Activated effector memory CD4-positive, alpha-beta T cell treated with Interleukin-2 at 50 U/mL for 16 hours (primary cell): Measurements from ENCODE around the gene PRKD1.
"Not testable (repeated sequence)": the region's sequence is repeated elsewhere in the genome, so short reads cannot be mapped to it uniquely, and the experiment has no call there.

Experiments used
- DNase-seq: peaks from one replicate; pipeline ENCODE4 v3.0.0-alpha.2; 2020

PRKD1 gene

DNA sequence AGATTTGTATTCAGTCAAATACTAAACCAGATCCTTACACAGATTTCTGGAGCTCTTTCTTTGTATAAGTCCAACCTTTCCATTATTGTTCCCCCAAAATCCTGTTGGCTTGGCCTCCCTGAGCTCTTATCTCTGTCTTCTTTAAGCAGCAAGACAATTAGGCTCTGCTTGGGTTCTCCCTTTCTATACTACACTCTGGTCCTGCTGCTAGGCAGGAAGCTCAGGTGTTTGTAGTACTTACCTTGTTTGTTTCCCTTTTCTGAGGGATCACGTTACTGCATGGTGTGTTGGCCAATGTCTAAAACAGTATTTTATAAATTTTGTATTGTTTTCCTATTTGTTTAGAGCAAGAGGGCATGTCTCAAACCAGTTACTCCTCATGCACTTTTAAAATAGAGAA, 192.9 kb downstream of the PRKD1 start:
- no peak for DNase-seq

- not testable (repeated sequence) for DNase-seq
These were observed 200.9 kb downstream of the PRKD1 start for GRCh38 chr14:29726560-29727331.

- DNase-seq, result no peak
These were observed 202.7 kb downstream of the PRKD1 start for GRCh38 chr14:29724991-29725390.

DNA sequence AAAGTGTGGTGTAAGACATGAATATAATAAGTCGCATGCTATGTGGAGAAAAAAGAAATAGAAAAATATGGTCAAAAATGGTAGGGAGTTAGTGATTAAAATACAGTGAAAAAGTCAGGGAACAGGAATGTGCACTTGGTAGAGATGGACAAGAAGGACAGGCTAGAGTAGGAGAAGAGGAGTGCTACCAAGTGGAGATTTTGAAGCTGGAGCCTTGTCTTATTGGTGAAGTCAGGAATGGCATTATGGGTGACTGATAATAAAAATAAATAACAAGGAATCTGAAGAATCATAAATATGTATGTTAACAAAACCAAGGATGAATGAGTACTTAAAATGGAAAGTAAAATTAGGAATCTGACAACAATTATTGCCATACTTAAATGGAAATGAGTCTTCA, 204.8 kb downstream of the PRKD1 start:
- DNase-seq, result no peak

DNA sequence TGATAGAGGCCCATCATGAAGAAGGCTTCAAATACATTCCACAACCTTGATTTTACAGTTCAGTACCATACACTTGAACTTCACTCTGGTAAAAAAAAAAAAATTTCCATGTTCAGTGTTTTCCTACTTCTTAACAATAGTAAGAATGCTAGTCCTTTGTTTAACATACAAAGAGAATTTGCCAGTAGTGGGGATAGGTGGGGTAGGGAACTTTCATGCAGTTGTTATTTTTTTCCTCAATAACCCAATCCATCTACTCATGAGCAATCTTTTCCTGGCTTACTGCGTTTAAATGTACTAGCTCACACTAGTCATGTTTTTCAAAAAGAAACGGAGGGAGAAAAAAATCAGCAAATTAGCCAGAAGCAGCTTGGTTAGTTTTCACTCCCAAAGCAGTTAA, 206.1 kb downstream of the PRKD1 start:
- DNase-seq, result no peak

DNA sequence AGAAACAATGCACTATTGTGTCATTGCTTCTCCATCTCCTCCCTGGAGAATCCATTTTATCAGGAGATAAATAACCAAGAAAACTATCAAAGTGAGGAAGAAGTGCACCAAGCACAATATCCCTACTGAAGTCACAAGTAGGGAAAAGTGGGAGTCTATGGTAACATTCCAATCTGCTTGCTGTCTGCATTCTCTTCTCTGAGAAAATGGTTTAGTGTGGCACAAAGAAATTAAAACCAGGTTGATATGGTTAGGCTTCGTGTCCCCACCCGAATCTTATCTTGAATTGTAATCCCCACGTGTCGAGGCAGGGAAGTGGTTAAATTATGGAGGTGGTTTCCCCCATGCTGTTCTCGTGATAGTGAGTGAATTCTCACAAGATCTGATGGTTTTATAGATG, 209.7 kb downstream of the PRKD1 start:
- DNase-seq, result no peak

GRCh38 chr14:29716150-29716549, 211.5 kb downstream of the PRKD1 start:
- DNase-seq, result no peak

GRCh38 chr14:29712601-29713000, 215.0 kb downstream of the PRKD1 start:
- no peak for DNase-seq

DNA sequence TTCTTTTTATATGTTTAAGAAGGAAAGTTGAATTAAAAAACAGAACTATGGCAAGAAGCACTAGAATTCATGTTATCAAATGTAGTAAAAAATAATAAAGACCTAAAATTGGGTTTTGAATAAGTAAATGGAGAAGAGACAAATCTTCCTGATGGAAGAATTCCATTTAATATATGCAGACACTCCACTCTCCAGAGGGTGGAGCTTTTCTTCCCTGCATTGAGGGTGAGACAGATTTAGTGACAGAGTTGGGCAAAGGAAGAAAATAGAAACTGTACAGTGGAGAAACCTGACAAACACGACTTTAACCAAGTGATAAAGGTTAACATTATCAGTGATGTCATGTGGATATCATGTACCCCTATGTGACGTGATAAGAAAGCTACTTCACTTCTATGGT, 217.6 kb downstream of the PRKD1 start:
- no peak for DNase-seq

- DNase-seq, result no peak
These were observed 218.2 kb downstream of the PRKD1 start for GRCh38 chr14:29709490-29709889.

GRCh38 chr14:29706700-29707099, 220.9 kb downstream of the PRKD1 start:
- no peak for DNase-seq

- DNase-seq, result no peak
These were observed 221.8 kb downstream of the PRKD1 start for GRCh38 chr14:29705801-29706200.

GRCh38 chr14:29689597-29689996, 238.1 kb downstream of the PRKD1 start:
- not testable (repeated sequence) for DNase-seq

DNA sequence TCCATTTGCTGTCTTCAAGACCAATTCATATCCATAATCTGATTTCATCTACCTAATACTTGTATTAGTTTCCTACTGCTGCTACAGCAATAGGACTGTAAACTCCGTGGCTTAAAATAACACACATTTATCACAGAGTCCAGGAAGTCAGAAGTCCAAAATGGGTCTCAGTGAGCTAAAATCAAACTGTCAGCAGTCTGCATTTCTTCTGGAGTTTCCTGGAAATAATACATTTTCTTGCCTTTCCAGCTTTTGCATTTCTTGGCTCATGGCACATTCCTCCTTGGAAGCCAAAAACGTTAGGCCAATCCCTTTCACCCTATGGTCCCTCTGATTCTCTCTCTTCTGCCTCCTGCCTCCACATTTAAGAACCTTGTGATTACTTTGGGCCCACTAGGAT, 239.8 kb downstream of the PRKD1 start:
- DNase-seq, result no peak

- DNase-seq, result no peak
These were observed 240.4 kb downstream of the PRKD1 start for GRCh38 chr14:29687071-29687765.

DNA sequence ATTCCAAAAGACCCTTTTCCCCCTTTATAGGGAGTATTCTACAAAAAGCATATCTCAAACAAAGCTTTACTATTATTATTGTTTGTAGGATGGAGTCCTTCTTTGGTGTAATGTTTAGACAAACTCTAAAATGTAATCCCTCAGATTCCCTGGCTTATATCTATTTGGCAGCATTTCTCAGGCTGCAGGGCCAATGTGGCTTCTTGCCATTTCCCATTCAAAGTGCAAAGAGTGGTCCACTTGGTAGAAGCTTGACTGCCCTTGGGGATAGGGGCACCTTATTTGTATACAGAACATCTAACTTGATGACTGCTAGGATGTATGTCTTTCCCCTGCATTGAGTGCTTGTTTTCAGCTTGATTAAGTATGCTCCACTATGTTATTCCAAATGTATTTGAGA, 242.7 kb downstream of the PRKD1 start:
- DNase-seq, result no peak

DNA sequence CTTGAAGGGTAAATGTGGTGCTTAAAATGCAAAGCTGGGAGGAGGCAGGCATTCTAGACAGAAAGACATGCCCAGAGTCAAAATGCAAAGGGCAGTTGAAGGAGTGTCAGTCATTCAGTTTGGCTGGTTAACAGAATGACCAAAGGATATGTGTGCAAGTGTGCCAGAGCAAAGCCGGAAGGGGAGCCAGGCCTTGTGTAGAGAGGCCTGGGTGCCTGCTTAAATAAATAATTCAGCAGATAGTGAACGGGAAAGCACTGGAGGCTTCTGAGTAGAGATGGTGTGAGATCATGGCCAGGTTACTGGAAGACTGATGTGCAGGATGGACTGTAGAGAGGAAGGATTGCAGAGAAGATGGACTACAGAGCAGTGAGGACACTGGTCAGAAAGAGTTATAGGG, 244.9 kb downstream of the PRKD1 start:
- DNase-seq, result no peak

- DNase-seq, result no peak
These were observed 246.3 kb downstream of the PRKD1 start for GRCh38 chr14:29681316-29681715.

DNA sequence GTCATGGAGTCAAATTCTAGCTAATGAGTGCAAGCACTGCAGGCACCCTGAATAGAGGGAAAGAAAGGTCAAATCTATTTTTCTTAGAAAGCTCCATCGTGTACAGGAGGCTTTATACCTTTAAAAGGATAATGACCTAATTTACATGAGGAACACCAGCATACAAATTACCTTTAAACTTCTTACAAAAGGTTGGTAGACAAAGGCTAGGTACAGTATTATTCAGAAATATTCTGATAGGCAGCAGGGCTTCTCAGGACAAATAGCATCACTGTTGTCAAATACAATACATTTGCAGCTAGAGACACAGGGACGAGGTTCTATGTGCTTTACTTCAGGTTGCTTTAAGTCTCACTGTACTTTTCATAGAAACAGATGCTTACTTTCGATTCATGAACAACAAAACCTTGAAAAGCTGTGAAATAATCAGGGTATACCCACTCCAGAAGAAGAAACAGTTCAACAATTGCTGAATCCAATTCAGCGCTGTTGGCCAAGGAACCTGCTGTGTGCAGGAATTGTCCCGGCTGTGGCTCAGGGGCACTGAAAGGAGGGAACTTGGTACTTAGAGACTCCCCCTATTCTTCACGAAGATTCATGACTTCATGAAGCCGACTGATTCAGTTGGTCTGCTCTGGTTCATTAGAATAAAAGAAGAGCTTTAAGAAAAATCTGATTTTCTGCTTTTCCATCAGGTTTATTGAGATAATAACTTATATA, 252.9 kb downstream of the PRKD1 start:
- DNase-seq, result no peak

GRCh38 chr14:29672831-29673230, 254.8 kb downstream of the PRKD1 start:
- DNase-seq, result no peak

- DNase-seq, result no peak
These were observed 256.6 kb downstream of the PRKD1 start for GRCh38 chr14:29671034-29671433.

DNA sequence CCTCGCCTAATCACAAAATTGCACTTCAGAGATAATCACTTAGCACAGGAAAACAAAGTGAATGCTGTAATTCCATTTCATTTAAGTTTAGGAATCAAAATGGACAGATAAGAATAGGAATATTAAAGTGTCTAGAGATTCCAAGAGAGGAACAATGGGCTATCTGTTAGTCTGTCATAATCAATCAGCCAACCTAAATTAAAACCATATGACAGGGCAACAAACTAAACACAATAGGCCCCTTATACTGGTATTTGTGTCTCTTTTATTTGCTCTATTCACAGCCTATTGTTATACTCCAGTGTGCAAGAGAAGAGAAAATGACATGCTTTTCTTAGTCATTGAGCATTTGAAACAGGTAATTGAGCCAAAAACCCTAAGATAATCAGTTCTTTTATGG, 259.4 kb downstream of the PRKD1 start:
- DNase-seq, result no peak

DNA sequence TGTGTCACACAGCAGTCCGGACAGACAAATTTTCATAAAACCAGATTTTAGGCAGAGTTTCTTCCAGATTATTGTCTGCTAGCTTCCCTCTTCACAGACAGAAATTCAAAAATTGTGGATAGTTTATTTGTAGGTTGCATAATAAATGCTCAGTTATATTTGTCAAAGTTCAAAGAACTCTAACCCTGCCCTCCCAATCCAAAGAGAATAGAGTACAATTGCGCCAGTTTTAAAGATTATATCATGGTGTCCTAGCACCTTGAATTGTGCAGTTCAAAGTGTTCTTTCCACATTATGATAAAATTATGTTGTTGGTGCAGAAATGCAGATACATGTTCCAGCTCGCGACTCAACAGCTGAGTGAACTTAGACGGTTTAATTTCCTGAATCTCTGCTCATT, 263.1 kb downstream of the PRKD1 start:
- no peak for DNase-seq

DNA sequence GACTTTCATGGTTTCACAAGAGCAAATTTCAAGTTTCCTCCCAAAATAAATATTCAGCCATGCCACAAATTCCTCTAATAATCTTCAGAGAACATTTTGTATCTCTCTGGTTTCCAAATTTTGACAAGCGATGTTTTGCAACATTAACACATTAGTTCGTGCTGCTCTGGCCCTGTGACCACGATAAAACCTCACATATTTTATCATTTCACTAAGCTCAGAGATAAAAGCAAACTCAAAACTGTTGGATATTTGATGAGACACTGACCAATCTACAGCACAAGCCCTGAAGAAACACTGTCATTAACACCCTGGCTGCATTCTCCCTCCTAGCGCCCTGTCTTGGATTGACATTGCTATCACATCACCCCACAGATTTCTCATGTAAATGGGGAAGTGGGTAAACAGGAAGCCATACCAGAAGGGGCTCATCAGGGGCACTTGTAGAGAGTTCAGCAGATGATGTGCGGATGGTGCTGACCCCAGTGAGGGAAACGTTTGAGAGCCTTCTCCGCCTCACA, 264.3 kb downstream of the PRKD1 start:
- no peak for DNase-seq
